ENCODE results near the gene CYP19A1. TPM values are rescaled to one million over a fixed set of nuclear protein-coding genes. Genes with fewer than 3 reads are reported as not detected.

CYP19A1 gene
- total RNA-seq, 5 donors from 2014 or later (not counting 1 experiment from before 2014, with no cell fraction given): 0.23 TPM; not detected in 4

- CTCF ChIA-PET: no interaction called here
- H3K36me3 Mint-ChIP-seq: no peaks in the 10 kb centered on the region
- H3K4me3 Mint-ChIP-seq: no peak overlapping the region
- Histone ChIP-seq H3K27me3 (replicated peaks in 1 of 2; ENCODE audit: control insufficient read depth in 2 of 2, extremely low read depth in 1 of 2, insufficient read depth in 2 of 2, low read length in 1 of 2) (peaks cover 0 to 14% of the 10 kb centered on the region in 2 experiments), H3K4me1 (ENCODE audit: control insufficient read depth in 1 of 2, extremely low read depth in 1 of 2, insufficient read depth in 2 of 2, low read length in 2 of 2) (no peaks in the 10 kb centered on the region), H3K9me3 (no peaks in the 10 kb centered on the region), H3K4me3 (ENCODE audit: control insufficient read depth in 1 of 2, extremely low read depth in 1 of 2, low read length in 1 of 2) (no peak overlapping the region), H3K36me3 (ENCODE audit: control insufficient read depth in 2 of 2, extremely low read depth in 1 of 2, insufficient read depth in 1 of 2, low read length in 1 of 2) (no peaks in the 10 kb centered on the region), H3K27ac (ENCODE audit: low read length) (no peak overlapping the region)
- DNase-seq (no peak), ATAC-seq (replicated peaks in 1 of 4) (no peak)
- no peaks in the 10 kb centered on the region for H3K9me3 Mint-ChIP-seq
- peaks cover 0 to 3% (median 2%) of the 10 kb centered on the region in 3 donors for H3K4me1 Mint-ChIP-seq
- H3K27ac Mint-ChIP-seq: no peak overlapping the region
- H3K27me3 Mint-ChIP-seq: peaks cover 22 to 23% of the 10 kb centered on the region in 2 donors
- POLR2A ChIA-PET: no interaction called here
- 77% methylated on average over 3 of the region's 7 CpGs for WGBS (ENCODE audit: insufficient coverage)
These were observed 177.9 kb downstream of the CYP19A1 start for GRCh38 chr15:51160484-51160883.

Other genes with a start within 250 kb of the CYP19A1 start
- gene TNFAIP8L3, start 243.7 kb downstream of the CYP19A1 start, total RNA-seq: not detected
- gene GLDN, start 3.1 kb upstream of the CYP19A1 start, total RNA-seq: under 1 TPM in 1 of 5 donors, not detected in 4; 0.18 TPM

All from T-cell (primary cell).